ENCODE measurements around the gene CYP4F8.

Gene CYP4F8, protein sequence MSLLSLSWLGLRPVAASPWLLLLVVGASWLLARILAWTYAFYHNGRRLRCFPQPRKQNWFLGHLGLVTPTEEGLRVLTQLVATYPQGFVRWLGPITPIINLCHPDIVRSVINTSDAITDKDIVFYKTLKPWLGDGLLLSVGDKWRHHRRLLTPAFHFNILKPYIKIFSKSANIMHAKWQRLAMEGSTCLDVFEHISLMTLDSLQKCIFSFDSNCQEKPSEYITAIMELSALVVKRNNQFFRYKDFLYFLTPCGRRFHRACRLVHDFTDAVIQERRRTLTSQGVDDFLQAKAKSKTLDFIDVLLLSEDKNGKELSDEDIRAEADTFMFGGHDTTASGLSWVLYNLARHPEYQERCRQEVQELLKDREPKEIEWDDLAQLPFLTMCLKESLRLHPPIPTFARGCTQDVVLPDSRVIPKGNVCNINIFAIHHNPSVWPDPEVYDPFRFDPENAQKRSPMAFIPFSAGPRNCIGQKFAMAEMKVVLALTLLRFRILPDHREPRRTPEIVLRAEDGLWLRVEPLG

DNA sequence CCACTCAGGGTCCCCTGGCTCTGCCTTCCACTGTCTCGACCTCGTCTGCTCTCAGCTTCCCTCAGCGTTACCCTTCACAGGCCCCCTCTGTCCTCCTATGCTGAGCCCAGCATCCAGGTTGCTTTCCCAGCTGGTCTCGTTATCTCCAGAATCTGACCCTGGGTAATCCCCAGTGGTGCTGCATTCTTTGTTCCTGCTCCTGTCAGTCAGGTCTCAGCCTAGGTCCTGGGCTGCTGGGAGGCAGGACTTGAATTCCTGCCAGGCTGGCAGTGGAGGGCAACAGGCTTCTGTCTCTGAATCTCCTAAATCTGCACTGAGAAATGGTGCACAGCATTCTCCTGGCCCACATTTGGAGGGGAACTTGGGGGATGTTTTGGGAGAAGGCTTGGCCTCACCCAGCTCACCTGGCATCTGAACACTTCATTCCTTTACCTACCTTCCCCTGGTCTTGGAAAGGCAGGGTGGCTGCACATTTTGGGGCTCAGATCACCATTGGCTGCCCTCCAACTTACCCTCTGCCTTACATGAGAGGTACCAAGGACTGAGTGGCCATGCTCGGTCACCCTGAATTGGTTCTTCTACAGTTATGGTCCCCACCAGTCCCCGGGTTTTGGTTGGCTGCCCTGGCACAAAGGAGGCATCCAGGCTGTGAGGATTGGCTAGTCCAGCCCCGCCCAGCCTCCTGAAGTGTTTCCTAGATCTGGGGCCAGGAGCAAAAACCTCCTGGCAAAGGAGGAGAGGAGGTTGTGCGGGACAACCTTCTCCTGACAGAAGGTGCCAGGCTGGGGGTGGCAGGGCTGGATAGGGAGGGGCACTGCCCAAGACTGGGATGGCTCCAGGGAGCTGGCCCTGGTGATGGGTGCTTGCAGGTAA is at the start of gene CYP4F8:
TSS of gene CYP4F8 (plus strand) at position 712 of the 873 bp plus-strand sequence. CDS start 399 bp downstream, outside the sequence.
- no peaks in the 10 kb centered on the region for H3K9me3 ChIP-seq (ENCODE audit: low read length)
- H3K27ac ChIP-seq (ENCODE audit: low read depth, low read length): no peak within 1 kb of the TSS
- peaks cover 0 to 5% of the 10 kb centered on the region in 2 donors for H3K27me3 ChIP-seq (ENCODE audit: control insufficient read depth in 1 of 2, insufficient read depth in 2 of 2, low read length in 2 of 2)
- no peak within 1 kb of the TSS for H3K4me3 ChIP-seq (ENCODE audit: low read depth in 1 of 2, low read length in 2 of 2)
- no peak within 1 kb of the TSS for H3K9ac ChIP-seq (ENCODE audit: low read length)
- H3K4me1 ChIP-seq (ENCODE audit: insufficient read depth, low read length): no peaks in the 10 kb centered on the region
- H3K36me3 ChIP-seq (ENCODE audit: insufficient read depth, low read length): no peaks in the 10 kb centered on the region

DNA sequence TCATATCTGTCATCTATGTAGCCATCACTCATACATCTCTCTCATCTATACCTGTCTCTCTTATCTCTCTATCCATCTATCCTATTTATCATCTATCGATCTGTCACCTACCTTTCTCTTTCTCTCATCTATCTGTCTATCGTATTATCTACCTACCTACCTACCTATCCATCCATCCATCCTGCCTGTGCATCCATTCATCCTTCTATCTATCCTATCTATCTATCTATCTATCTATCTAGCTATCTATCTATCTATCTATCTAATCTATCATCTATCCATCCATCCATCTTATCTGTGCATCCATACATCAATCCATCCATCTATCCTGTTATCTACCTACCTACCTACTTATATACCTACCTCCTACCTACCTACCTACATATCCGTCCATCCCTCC is 44.6 kb upstream of the CYP4F8 start:
- H3K27me3 ChIP-seq (ENCODE audit: control insufficient read depth in 1 of 2, insufficient read depth in 2 of 2, low read length in 2 of 2): peaks cover 0 to 13% of the 10 kb centered on the region in 2 donors
- H3K9ac ChIP-seq (ENCODE audit: low read length): no peak overlapping the region
- no peak overlapping the region for H3K27ac ChIP-seq (ENCODE audit: low read depth, low read length)
- no peaks in the 10 kb centered on the region for H3K9me3 ChIP-seq (ENCODE audit: low read length)
- H3K4me3 ChIP-seq (ENCODE audit: low read depth in 1 of 2, low read length in 2 of 2): no peak overlapping the region
- H3K4me1 ChIP-seq (ENCODE audit: insufficient read depth, low read length): no peaks in the 10 kb centered on the region
- H3K36me3 ChIP-seq (ENCODE audit: insufficient read depth, low read length): no peaks in the 10 kb centered on the region

DNA sequence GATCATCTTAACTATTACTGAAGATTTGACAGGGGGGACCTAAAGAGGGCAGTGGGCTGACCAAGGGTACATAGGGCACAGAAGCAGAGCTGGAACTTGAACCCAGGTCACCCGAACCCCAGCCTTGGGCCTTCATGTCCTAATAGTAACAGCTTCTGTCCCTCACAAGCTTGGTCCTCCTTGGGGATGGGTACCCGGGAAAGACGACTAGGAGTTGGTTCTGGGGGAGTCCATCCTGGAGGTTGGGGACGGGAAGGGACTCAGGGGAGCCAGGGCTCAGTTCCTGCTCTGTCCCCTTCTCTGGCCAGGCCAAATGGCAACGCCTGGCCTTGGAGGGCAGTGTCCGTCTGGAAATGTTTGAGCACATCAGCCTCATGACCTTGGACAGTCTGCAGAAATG is 39.6 kb upstream of the CYP4F8 start:
- H3K9me3 ChIP-seq (ENCODE audit: low read length): no peaks in the 10 kb centered on the region
- H3K9ac ChIP-seq (ENCODE audit: low read length): no peak overlapping the region
- H3K27ac ChIP-seq (ENCODE audit: low read depth, low read length): no peak overlapping the region
- no peaks in the 10 kb centered on the region for H3K4me1 ChIP-seq (ENCODE audit: insufficient read depth, low read length)
- H3K27me3 ChIP-seq (ENCODE audit: control insufficient read depth in 1 of 2, insufficient read depth in 2 of 2, low read length in 2 of 2): peaks cover 0 to 13% of the 10 kb centered on the region in 2 donors
- no peak overlapping the region for H3K4me3 ChIP-seq (ENCODE audit: low read depth in 1 of 2, low read length in 2 of 2)
- no peaks in the 10 kb centered on the region for H3K36me3 ChIP-seq (ENCODE audit: insufficient read depth, low read length)

DNA sequence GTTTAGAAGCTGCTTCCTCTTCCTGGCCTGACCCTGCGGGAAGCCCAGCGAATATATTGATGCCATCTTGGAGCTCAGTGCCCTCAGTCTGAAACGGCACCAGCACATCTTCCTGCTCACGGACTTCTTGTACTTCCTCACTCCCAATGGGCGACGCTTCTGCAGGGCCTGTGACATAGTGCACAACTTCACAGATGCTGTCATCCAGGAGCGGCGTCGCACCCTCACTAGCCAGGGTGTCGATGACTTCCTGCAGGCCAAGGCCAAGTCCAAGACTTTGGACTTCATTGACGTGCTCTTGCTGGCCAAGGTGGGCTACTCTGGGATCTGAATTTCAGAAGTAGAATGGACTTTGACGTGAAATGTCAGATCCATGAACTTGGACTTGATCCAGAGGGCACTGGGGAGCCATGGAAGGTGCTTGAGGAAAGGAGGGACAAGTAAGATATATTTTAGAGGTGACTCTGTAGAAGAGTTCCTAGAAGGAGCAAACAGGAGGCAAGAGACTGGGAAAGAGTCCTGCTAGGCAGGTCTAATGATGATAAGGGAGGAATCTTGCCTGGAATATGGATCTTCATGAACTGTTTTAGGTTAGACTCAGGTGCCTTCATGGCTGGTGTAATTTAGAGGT is 38.4 kb upstream of the CYP4F8 start:
- no peaks in the 10 kb centered on the region for H3K4me1 ChIP-seq (ENCODE audit: insufficient read depth, low read length)

DNA sequence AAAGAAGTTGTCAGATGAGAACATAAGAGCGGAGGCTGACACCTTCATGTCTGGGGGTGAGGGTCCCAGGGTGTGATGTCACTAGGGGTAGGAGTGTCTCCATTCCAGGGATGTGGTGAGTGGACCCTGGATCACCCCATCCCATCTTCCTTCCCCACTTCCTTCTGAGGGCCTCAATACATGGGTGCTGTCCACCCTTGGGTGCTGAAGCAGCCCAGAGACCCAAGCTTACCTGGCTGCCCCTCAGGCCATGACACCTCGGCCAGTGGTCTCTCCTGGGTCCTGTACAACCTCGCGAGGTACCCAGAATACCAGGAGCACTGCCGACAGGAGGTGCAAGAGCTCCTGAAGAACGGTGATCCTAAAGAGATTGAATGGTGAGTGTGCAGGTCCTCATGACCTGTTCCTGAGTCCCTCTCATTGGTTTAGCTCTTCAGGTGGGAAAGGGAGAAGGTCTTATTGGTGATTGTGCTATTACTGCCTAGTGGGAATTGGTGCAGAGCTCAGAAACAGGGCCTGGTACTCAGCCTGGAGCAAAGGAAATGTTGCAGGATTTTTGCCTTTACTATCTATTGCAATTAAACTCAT is 37.7 kb upstream of the CYP4F8 start:
- H3K9ac ChIP-seq (ENCODE audit: low read length): no peak overlapping the region
- H3K4me1 ChIP-seq (ENCODE audit: insufficient read depth, low read length): no peaks in the 10 kb centered on the region
- no peak overlapping the region for H3K4me3 ChIP-seq (ENCODE audit: low read depth in 1 of 2, low read length in 2 of 2)
- H3K27me3 ChIP-seq (ENCODE audit: control insufficient read depth in 1 of 2, insufficient read depth in 2 of 2, low read length in 2 of 2): peaks cover 0 to 13% of the 10 kb centered on the region in 2 donors
- H3K9me3 ChIP-seq (ENCODE audit: low read length): no peaks in the 10 kb centered on the region
- no peak overlapping the region for H3K27ac ChIP-seq (ENCODE audit: low read depth, low read length)
- H3K36me3 ChIP-seq (ENCODE audit: insufficient read depth, low read length): no peaks in the 10 kb centered on the region

More for the DNA sequence above, 38.4 kb upstream of the CYP4F8 start:
- Histone ChIP-seq H3K27ac (ENCODE audit: low read depth, low read length) (no peak overlapping the region), H3K9me3 (ENCODE audit: low read length) (no peaks in the 10 kb centered on the region), H3K9ac (ENCODE audit: low read length) (no peak overlapping the region), H3K27me3 (ENCODE audit: control insufficient read depth in 1 of 2, insufficient read depth in 2 of 2, low read length in 2 of 2) (peaks cover 0 to 13% of the 10 kb centered on the region in 2 donors), H3K4me3 (ENCODE audit: low read depth in 1 of 2, low read length in 2 of 2) (no peak overlapping the region), H3K36me3 (ENCODE audit: insufficient read depth, low read length) (no peaks in the 10 kb centered on the region)

DNA sequence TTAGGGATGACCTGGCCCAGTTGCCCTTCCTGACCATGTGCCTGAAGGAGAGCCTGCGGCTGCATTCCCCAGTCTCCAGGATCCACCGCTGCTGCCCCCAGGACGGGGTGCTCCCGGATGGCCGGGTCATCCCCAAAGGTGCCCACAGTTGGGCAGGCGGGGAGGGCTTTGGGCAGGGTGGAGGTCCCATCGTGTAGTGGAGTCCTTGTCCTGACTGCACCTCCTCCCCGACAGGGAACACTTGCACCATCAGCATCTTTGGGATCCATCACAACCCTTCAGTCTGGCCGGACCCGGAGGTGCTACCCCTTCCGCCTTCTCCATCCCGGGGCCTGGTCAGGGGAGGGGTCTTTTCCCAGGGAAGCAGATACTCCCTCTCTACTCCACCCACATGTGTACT is 31.7 kb upstream of the CYP4F8 start:
- no peak overlapping the region for H3K9ac ChIP-seq (ENCODE audit: low read length)

DNA sequence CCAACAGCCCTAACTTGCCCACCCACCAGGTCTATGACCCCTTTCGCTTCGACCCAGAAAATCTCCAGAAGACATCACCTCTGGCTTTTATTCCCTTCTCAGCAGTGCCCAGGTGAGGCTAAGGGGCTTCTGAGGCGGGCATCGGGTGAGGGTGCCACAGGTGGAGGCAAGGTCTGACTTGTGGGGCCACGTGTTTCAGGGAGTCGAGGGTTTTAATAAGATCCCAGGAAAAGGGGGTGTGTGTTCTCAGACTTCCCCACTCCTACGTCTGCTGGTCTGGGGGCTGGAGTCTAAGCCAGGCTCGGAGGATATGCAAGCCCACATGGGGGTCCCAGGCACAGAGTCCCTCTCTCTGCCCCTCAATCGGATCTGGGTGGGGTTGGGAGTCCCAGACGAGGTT is 30.9 kb upstream of the CYP4F8 start:
- Histone ChIP-seq H3K9ac (ENCODE audit: low read length) (no peak overlapping the region), H3K4me1 (ENCODE audit: insufficient read depth, low read length) (peaks cover 4% of the 10 kb centered on the region), H3K27me3 (ENCODE audit: control insufficient read depth in 1 of 2, insufficient read depth in 2 of 2, low read length in 2 of 2) (peaks cover 6% of the 10 kb centered on the region in 2 donors), H3K9me3 (ENCODE audit: low read length) (no peaks in the 10 kb centered on the region), H3K27ac (ENCODE audit: low read depth, low read length) (no peak overlapping the region), H3K36me3 (ENCODE audit: insufficient read depth, low read length) (no peaks in the 10 kb centered on the region), H3K4me3 (ENCODE audit: low read depth in 1 of 2, low read length in 2 of 2) (no peak overlapping the region)

More for the DNA sequence above, 31.7 kb upstream of the CYP4F8 start:
- Histone ChIP-seq H3K27me3 (ENCODE audit: control insufficient read depth in 1 of 2, insufficient read depth in 2 of 2, low read length in 2 of 2) (peaks cover 6% of the 10 kb centered on the region in 2 donors), H3K9me3 (ENCODE audit: low read length) (no peaks in the 10 kb centered on the region), H3K27ac (ENCODE audit: low read depth, low read length) (no peak overlapping the region), H3K4me1 (ENCODE audit: insufficient read depth, low read length) (peaks cover 4% of the 10 kb centered on the region), H3K4me3 (ENCODE audit: low read depth in 1 of 2, low read length in 2 of 2) (no peak overlapping the region), H3K36me3 (ENCODE audit: insufficient read depth, low read length) (no peaks in the 10 kb centered on the region)

DNA sequence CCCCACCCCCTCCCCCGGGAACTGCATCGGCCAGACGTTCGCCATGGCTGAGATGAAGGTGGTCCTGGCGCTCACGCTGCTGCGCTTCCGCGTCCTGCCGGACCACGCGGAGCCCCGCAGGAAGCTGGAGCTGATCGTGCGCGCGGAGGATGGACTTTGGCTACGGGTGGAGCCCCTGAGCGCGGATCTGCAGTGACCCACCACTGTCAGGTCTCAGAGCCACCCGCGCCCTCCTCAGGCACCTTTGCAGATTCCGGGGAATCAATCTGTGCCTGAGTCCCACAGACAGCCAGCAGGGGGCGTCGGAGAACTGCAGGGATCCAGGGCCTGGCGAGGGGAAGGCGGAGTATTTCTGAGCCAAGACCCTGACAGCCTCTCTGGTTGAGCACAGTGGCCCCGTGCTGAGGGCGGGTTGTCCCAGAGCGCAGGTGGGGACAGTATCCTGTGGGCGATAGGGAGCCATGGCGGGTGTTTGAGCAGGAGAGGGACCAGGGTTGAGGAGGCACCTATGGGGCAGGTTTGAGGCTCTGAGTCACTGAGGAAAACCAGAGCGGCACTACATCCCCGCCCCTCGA is 30.4 kb upstream of the CYP4F8 start:
- Histone ChIP-seq H3K27ac (ENCODE audit: low read depth, low read length) (no peak overlapping the region), H3K9ac (ENCODE audit: low read length) (no peak overlapping the region), H3K4me1 (ENCODE audit: insufficient read depth, low read length) (peaks cover 4% of the 10 kb centered on the region), H3K9me3 (ENCODE audit: low read length) (no peaks in the 10 kb centered on the region), H3K36me3 (ENCODE audit: insufficient read depth, low read length) (no peaks in the 10 kb centered on the region), H3K4me3 (ENCODE audit: low read depth in 1 of 2, low read length in 2 of 2) (no peak overlapping the region), H3K27me3 (ENCODE audit: control insufficient read depth in 1 of 2, insufficient read depth in 2 of 2, low read length in 2 of 2) (peaks cover 6% of the 10 kb centered on the region in 2 donors)

DNA sequence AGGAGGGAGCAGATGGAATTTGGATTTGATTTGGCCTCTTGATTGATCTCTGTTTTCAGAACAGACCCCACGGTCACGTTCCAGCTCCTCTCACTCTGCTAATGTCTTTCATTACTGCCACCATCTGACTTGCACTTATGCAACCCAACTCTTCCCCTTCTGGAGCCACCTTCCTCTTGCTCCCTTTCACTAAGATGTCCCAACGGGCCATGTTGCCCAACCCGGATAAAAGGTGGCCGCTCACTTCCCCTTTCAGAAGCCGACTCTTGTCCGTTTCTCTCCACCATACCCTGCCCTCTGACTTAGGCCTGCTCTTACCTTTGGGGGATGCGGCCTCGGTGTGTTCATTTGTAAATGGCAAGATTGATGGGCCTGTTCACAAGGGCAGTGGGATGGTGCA is 27.4 kb upstream of the CYP4F8 start:
- Histone ChIP-seq H3K9me3 (ENCODE audit: low read length) (no peaks in the 10 kb centered on the region), H3K4me1 (ENCODE audit: insufficient read depth, low read length) (peaks cover 4% of the 10 kb centered on the region), H3K27ac (ENCODE audit: low read depth, low read length) (no peak overlapping the region), H3K9ac (ENCODE audit: low read length) (no peak overlapping the region), H3K36me3 (ENCODE audit: insufficient read depth, low read length) (no peaks in the 10 kb centered on the region), H3K4me3 (ENCODE audit: low read depth in 1 of 2, low read length in 2 of 2) (no peak overlapping the region), H3K27me3 (ENCODE audit: control insufficient read depth in 1 of 2, insufficient read depth in 2 of 2, low read length in 2 of 2) (peaks cover 6% of the 10 kb centered on the region in 2 donors)

DNA sequence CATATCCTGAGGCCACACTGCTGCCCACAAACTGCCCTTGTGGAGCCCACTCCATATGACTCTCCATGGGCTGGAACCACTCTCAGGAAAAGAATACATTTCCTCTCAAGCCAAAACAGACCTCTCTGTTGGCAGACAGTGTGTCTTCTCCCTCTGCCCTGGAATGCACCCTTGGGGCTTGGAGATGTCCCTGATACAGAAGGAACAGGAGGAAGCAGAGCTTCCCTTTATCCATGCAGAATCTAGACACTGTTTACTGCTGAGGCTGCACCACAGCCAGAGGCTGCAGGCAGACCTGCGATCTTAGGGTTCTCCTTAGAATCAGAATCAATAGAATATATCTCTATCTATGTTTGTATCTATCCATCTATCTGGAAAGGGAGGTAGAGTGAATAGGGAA is 26.8 kb upstream of the CYP4F8 start:
- peaks cover 4% of the 10 kb centered on the region for H3K4me1 ChIP-seq (ENCODE audit: insufficient read depth, low read length)
- no peak overlapping the region for H3K4me3 ChIP-seq (ENCODE audit: low read depth in 1 of 2, low read length in 2 of 2)
- peaks cover 6% of the 10 kb centered on the region in 2 donors for H3K27me3 ChIP-seq (ENCODE audit: control insufficient read depth in 1 of 2, insufficient read depth in 2 of 2, low read length in 2 of 2)
- H3K36me3 ChIP-seq (ENCODE audit: insufficient read depth, low read length): no peaks in the 10 kb centered on the region
- no peak overlapping the region for H3K27ac ChIP-seq (ENCODE audit: low read depth, low read length)
- no peaks in the 10 kb centered on the region for H3K9me3 ChIP-seq (ENCODE audit: low read length)
- H3K9ac ChIP-seq (ENCODE audit: low read length): no peak overlapping the region
